ENCODE measurements around the gene KIF4A.

KIF4A gene

DNA sequence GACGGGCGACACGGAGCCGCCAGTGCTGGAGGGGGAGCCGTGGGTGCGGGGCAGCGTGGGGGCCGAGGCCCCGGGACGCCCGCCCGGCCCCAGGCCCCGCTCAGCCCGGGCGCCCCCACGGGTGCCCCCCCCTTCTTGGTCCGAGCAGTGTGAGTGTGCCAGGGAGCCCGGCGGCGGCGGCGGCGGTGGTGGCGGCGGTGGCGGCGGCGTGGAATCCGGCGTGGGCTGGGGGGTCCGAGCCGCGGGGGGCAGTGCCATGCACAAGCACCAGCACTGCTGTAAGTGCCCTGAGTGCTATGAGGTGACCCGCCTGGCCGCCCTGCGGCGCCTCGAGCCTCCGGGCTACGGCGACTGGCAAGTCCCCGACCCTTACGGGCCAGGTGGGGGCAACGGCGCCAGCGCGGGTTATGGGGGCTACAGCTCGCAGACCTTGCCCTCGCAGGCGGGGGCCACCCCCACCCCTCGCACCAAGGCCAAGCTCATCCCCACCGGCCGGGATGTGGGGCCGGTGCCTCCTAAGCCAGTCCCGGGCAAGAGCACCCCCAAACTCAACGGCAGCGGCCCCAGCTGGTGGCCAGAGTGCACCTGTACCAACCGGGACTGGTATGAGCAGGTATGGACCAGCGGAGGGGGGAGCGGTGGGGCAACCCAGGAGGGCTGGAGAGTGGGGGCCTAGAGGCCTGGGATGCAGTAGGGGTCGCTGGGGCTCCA lies 155.2 kb downstream of the KIF4A start:
- DNase-seq = no peak

GRCh38 chrX:70445951-70446350 lies 156.0 kb downstream of the KIF4A start:
- DNase-seq = no peak

- no peak for DNase-seq
These were observed 156.8 kb downstream of the KIF4A start for GRCh38 chrX:70446380-70447350.

GRCh38 chrX:70449457-70449966 lies 159.6 kb downstream of the KIF4A start:
- no peak for DNase-seq

DNA sequence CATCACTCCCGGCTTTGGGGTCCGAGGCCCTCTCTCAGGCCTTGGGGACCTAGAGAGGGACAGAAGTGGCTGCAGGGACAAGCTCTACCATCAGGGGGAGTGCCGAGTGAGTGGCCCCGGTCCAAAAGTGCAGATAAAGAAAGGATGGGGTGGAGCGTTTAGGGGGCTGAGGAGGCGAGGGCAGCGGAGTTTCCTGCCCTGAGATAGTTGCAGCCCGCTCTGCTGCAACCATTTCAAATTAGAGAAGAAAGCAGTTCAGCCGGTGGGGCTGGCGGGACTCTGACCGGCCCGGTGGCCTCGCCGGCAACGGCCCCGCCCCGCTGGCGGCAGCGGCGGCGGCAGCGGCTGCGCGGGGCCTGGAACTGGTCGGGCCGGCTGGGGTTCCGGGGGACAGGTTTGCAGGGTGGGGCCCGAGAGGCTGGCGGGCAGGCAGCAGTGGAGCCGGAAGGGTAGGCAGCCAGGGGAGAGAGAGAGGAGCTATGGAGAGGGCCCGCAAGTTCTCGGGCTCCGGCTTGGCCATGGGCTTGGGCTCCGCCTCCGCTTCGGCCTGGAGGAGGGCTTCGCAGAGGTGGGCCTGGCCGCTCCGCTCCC lies 162.3 kb downstream of the KIF4A start:
- DNase-seq = peak; percentile 84

GRCh38 chrX:70453024-70453618 lies 163.2 kb downstream of the KIF4A start:
- DNase-seq = no peak

DNA sequence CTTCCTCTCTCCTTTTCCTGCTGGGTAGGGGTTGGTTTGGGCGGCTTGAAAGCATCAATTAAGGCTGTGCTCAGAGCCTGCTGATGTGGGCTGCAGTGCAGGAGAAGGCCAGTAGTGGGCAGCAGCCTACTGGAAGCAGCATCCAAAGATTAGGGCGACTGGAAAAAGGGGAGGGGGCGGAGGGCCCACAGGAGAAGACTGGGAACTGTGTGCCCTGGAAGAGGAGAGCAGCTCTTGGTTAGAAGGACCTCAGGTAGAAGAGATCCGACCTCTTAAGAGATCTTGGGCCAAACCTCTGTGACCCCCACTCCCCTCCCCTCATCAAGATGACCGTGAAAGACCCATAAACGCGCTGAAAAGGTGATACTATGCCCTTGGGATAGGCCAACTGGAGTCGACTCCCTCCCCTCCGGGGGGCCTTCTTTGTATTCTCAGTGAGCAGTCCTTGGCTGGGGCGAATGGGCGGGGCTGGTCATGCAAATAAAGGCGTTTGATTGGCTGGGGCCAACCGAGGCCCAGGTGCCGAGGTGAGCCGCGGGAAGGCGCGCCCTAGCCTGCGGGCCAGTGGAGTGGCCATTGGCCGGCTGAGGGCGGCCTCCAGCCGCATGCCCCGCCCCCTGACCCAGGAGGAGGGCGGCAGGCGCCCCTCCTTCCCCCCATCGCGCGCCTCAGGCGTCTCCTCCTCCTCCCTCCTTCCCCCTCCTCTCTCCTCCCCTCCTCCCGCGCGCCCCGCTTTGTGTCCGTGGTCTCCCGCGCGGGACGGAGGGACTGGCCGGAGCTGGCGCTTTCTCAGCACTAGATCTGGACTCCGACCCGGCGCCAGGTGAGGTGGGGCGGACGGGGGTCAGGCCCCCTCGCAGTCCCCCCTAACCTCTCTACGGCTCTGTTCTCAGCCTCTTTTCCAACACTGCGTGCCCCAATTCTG lies 164.8 kb downstream of the KIF4A start:
- DNase-seq = peak; percentile 83

- no peak for DNase-seq
These were observed 165.7 kb downstream of the KIF4A start for GRCh38 chrX:70455366-70456202.

DNA sequence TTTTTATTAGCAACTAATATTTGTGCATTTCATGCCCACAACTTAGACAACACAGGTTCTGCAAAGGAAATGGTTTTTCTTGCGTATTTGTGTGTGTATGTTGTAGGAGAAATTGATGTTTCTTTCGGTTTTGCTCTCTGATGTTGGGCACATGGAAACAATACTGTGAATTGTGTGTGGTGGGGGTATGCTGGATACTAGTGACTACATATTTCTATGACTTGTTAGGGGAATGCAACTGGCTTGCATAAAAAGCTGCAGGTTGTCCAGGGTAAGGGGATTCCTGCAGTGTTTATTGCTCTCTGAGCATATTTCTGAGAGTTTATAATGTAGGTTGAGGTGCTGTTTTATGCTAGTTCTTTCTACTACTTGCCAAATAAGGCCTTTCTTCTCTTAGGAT lies 166.4 kb downstream of the KIF4A start:
- DNase-seq = no peak

GRCh38 chrX:70461026-70461425 lies 171.1 kb downstream of the KIF4A start:
- DNase-seq = no peak

GRCh38 chrX:70464051-70464450 lies 174.1 kb downstream of the KIF4A start:
- DNase-seq = no peak

- no peak for DNase-seq
These were observed 177.1 kb downstream of the KIF4A start for GRCh38 chrX:70466968-70467367.

GRCh38 chrX:70468709-70469108 lies 178.8 kb downstream of the KIF4A start:
- DNase-seq = no peak

All from activated CD8-positive, alpha-beta memory T cell treated with anti-CD3 and anti-CD28 coated beads for 24 hours (primary cell).